ENCODE measurements around the gene SPAG16.
"Not testable (repeated sequence)": the region's sequence is repeated elsewhere in the genome, so short reads cannot be mapped to it uniquely, and the experiment has no call there.

The SPAG16 gene

DNA sequence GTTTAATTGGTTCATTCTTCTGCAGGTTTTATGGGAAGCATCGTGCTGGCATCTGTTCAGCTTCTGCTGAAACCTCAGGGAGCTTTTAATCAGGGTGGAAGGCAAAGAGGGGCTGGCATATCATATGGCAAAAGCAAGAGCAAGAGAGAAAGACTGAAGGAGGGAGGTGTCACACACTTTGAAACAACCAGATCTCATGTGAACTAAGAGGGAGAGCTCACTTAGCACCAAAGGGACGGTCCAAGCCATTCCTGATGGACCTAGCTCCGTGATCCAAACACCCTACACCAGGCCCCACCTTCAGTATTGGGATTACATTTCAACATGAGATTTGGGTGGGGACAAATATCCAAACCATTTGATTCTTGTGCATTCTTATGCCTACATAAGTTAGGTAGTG, 563.1 kb downstream of the SPAG16 start:
- DNase-seq: no peak

DNA sequence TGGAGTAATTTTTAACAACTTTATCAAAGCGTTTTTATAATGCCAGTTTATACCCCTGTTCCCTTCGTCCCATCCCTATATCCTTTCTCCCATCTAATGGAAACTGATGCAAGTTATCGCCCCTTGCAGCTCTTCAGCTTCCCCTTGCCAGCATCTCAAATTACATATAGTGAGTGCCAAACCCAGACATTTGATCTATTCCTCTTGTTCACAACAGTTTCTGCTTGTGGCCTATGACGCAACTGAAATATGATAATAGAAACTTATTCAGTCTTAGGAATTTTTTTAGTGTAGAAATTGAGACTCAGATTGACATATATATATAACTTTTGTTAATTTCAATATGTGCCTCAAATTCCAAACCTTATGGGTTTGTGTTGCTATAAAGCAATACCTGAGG, 564.4 kb downstream of the SPAG16 start:
- no peak for DNase-seq

DNA sequence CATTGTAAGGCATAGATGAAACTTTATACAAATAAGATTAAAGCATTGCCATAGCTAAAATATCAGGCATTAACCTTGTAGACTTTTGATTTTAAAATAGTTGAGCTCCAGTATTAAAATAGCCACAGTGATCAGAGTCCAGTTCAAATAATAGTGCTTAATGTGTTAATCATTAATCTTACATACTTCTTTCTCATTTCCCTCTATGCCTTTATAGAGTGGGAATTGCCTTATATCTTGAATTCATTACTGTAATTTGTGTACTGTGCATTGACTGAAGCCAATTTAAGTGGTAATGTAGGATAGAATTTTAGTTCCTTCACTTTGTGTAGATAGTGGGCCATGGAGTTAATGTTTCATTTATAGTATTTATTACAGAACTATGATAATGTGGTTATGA, 577.4 kb downstream of the SPAG16 start:
- DNase-seq: no peak

DNA sequence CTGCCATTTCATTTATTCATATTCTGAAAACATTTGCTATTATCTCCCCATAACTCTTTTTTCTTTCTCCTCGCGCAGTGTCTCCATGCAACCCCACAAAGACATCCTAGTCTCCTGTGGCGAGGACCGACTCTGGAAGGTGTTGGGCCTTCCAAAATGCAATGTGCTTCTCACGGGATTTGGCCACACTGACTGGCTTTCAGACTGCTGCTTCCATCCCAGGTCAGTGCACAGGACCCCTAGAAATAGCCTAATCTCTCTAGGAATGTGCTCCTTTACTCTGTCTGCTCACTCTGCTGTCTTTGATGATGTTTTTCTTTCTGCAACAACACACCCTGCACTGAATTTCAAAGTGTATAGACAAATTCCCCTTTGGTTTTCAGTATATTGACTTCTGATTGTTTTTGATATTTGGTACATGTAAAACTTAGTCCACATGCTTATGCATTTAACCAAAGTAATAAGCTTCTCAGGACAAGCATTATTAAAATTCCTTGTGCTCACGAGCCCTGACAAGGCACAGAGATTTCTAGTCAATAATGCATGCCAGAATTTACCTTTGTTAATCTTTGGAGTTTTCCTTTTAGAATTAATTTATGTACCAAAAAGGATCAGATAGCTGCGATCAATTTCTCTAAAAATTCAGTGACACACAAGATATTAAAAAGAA, 578.3 kb downstream of the SPAG16 start:
- DNase-seq: no peak

DNA sequence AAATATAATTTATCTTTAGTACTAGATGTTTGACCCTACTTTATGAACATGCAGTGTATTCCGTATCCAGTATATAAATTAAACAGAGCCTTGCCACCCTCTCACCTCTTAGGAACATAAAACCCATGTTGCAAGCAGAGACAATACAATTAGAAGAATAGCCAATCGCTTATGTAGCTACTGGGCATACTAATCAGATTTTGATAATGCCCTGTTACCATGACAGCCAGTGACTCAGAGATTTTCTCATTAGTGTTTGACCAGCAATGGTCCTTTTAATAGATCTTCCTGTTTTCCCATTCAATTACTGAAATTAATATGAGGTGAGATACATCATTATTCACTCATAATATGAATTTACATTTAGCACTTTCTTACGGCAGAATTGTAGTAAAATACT, 579.3 kb downstream of the SPAG16 start:
- no peak for DNase-seq

DNA sequence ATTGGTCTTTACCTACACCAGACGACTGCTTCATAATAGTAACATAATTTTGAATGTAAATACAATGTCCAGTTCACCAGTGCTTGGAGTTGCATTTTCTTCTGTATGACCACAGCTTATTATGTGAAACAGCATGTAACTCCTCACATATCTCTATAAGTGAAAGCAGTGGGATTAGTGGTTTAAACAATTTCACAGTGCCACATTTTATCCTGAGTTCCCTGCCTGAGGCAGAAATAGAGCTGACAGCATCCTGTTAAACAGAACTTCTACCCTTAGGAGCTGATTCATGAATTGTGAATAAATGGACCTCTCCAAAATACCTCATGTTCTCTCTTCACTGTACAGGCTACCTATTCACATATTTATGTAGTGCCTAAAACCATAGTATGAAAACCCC, 584.3 kb downstream of the SPAG16 start:
- no peak for DNase-seq

DNA sequence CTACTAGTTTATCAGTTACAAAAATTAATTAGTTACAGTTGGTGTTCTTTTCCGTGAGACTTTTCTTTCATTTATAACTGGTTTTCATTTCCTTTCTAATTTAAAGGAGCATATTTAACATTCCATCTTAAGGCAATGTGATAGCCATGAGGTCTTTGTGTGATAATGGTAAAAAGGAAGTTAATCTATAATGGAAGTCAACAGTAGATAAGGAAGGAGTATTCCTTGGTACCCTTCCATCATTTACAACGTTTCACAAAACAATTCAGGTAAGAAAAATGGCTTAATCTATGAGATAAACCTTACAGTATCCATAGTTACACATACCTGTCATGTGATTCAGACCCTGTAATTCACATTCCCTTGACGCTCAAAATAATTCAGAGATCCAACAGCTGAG, 601.2 kb downstream of the SPAG16 start:
- no peak for DNase-seq

DNA sequence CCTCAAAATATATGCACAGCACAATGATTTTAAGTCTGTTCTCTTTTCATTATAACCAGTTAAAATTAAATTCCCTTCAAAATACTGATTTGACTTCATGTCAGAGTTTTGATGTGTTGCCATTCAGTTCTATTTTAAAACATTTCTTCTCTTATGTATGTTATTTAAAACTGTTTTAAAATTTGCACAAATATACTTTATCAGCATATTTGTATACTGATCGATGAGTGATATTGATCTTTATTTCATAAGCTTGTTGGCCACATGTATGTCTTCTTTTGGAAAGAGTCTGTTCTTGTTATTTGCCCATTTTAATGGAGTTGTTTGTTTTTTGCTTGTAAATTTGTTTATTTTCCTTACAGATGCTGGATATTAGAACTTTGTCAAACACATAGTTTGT, 630.2 kb downstream of the SPAG16 start:
- DNase-seq: no peak

DNA sequence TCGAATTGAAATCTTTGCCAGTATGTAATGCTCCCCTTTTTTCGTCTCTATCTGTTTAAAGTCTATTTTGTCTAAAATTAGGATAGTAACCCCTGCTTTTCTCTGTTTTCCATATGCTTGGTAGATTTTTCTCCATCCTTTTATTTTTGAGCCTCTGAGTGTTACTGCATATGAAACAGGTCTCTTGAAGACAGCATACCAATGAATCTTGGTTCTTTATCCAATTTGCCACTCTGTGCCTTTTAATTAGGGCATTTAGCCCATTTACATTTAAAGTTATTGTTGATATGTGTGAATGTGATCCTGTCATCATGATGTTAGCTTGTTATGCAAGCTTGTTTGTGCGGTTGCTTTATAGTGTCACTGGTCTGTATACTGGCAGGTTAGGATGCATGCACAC, 635.8 kb downstream of the SPAG16 start:
- no peak for DNase-seq

DNA sequence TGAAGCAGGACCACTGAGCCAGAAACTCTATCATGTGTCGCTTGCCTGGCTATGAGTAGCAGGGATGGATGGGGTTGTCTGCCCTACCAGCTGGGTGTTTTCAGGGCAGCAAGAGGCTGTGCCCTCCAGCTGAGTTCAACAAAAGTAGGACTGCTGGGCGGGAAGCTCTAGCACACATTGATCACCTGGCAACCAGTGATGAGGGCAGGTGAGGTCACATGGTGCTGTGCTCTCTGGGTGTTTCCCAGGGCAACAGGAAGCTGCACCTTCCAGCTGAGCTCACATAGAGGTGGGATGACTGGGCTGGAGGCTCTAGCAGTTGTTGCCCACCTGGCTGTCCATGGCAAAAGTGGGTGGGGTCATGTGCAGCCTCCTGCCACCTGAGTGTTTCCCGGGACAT, 639.3 kb downstream of the SPAG16 start:
- DNase-seq: no peak

DNA sequence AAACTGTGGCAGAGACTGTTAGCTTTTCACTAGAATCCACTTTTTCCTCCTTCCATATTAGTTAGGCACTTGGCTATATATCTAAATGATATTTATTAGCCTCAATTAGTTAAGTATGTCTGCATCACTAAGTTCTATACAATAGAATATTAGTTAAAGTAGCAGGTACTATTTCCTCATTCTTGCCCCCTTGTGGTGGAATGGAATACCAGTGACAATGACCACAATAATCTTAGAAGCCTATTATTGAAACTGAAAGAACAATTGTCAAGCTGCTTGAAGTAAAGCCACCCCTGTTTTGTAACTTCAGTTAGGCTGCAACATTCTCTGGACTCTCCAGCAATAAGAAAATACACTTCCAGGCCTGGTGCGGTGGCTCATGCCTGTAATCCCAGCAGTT, 650.3 kb downstream of the SPAG16 start:
- DNase-seq: peak; percentile 7

DNA sequence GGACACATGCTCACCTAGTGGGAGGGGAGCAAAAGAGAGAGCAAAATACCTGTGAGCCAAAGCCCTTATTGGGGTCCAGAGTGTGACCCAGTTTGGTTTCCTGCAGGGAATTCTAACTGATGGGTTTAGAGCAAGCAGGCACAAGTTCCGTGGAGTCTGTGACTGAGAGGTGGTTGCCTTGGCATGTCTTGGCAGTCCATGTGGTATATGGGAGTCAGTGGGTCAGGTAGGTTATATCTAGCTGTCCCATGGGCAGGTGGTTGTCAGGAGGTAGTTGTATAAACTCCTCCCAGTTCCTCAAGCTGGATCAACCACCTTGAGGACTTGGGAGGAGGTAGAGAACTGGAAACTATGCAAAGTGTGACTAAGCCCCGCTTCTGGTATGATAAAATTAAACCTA, 673.8 kb downstream of the SPAG16 start:
- DNase-seq: no peak

DNA sequence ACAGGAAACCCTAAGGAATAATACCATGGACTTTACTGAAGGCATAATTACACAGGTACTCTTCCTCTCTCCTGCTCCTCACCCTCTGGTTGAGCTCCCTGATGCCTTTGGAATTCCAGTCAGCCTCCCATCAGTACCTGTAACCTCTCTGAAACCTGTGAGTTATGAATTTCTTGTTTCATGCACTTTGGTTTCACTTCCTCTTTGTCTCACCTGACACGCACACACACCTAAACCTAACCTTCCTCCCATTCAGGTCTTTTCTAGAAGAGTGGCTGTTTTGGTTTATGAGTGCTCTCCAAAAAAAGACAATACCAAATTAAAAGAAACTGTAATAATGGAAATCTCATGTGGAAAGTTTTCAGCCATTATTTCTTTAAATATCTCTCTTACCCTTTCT, 675.3 kb downstream of the SPAG16 start:
- no peak for DNase-seq

DNA sequence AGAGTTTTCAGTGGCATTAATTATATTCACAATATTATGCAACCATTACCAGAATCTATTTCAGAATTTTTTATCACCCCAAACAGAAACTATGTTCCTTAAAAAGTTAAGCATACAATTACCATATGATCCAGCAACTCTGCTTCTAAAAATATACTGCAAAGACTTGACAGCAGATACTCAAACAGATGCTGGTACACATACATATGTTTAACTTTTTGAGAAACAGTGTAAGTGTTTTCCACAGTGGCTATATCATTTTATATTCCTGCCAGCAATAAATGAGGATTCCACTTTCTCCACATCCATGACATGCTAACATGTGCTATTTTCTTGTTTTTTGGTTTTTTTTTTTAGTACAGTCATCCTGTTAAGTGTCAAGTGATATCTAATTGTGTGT, 687.3 kb downstream of the SPAG16 start:
- no peak for DNase-seq

DNA sequence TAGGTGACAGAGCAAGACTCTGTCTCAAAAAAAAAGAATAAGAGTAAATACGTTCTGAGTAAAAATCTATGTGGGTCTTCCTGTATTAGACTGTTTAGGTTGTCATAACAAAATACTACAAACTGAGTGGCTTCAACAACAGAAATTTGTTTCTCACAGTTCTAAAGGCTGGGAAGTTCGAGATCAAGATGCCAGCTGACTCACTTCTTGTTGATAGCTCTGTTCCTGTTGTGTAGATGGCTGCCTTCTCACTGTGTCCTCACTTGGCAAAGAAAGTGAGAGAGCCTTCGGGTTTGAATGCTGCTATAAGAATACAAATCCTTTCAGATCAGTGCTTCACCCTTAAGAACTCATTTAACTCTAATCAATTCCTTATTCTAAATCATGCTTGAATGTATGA, 696.6 kb downstream of the SPAG16 start:
- no peak for DNase-seq

DNA sequence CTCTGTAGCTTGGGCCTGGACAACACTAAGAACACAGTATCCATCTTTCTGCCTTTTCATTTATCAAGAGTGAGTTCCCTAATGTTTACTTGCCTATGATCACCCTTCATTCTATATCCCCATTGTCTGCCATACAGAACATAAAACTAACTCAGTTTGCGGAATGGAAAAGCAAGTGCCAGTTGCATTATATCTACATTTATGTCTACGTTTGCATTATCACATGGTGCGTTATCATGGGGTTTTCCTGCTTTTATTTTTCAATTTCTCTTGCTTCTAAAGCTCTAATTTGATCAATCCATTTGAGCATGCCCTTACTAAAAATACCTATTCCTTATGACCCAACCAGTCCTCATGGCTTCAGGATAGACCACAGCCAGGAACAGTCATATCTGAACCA, 704.9 kb downstream of the SPAG16 start:
- DNase-seq: no peak

DNA sequence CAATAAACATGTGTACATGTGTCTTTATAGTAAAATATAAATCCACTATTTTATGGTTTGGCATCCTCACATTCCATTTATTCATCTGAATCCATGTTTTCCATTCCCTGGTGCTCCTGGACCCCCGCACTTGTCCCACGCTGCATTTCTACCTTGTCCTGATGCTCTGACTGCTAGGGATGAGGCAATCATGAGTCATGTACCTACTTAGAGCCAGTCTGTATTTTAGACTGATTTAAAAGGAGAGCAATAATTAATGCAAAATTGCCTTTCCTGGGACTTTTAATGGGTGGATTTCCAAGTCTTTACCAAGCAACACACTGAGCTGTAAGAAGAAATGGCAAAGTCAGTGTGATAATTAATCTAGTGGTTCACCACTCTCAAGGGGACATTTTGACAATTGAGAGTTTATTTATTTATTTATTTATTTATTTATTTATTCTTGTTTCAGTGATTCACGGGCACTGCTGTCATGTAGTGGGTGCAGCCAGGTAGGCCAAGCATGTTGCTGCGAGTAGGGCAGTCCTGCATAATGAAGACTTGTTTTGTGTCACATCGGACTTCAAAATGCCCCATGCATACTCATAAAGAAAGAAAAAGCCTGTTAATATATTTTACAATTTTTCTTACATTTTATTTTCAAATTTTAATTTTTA, 707.3 kb downstream of the SPAG16 start:
- DNase-seq: no peak

DNA sequence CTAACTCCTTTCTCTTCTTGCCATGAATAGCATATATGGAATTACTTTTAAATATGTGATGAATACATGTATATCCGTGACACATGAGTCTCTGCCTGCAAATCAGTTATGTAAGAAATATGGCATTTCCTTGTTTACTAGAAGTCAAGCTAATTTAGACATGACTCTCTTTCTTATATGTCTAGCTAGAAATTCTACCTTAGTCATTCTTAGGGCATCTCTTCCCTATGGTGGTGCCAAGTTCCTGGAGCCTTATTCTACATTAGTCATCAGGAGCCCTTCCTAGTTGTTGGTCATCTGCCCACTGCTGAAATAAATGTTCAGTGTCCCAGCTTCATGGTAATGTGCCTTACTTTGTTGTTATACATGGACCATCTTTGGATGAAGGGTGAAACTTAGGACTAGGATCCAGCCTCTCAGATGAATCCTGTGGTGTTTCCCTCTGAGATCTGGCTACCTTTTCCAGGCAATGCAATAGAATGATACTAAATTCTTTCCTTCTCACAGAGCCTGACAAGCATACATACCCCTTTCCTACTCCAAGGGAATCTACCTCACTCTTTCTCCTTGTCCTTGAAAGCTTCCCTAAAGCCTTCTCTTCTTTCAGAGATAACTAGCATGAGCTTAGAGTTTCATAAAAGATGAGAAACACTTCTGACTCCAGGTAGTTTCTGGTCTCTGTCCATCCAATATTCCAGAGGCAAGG, 711.3 kb downstream of the SPAG16 start:
- DNase-seq: no peak

DNA sequence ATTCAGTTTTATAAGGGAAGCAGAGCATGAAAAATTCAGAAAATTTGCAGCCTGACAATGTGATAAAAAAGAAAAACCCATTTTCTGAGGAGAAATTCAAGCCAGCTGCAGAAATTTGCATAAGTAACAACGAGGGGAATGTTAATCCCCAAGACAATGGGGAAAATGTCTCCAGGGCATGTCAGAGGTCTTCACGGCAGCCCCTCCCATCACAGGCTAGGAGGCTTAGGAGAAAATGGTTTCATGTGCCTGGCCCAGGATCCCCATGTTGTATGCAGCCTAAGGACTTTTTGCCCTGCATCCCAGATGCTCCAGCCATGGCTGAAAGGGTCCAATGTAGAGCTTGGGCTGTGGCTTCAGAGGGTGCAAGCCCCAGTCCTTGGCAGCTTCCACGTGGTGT, 714.7 kb downstream of the SPAG16 start:
- not testable (repeated sequence) for DNase-seq

DNA sequence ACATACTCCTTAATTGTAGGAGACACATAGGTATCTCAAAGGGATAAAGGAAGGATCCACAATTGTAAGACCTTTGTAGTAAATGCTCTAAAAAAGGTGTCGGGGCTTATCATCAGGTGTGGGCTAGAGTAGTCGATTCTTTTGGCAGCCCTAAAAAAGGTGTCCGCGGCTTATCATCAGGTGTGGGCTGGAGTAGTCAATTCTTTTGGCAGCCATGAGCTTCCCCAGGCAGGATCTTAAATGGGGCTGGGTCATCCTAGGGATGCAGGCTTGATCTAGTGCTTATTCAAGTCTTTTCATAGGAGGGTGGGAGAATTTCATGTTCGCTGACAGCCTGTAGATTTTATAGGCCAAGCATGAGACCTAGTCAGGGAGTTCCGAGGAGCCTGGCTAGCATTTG, 720.2 kb downstream of the SPAG16 start:
- DNase-seq: no peak

DNA sequence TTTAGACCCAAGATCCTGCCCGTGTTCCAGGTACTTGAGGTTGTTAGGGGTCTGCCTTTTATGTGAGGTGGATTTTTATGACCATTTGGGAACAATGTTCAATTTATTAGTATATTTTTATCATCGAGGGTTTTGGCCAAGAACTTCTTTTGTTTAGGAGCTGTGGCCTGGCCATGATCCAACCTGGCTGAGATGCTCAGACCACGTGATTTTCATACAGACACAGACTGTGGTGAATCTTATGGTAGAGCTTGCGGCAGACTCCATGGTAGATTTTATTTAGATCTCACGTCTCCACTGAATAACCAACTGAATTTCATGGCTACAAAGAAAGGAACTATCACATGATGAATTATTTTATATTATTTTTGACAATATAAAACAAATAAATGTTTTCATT, 721.1 kb downstream of the SPAG16 start:
- DNase-seq: no peak

DNA sequence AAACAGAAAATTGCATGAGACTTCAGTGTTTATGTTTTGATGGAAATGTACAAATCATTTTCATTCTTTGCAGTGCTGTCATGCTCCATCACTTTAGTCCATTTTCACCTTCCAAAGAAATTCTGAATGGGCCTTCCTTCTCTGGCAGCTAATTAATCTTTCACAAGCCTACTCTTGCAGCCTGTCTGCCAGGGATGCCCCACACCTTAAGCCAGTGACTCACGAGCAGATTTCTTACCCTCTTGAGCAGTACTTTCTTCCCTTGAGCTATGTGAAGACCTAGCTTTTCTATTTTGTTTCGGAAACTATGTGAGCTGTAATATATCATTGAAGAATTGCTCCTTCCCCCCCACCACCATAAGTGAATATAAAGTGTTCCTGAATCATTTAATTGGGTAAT, 722.3 kb downstream of the SPAG16 start:
- no peak for DNase-seq

DNA sequence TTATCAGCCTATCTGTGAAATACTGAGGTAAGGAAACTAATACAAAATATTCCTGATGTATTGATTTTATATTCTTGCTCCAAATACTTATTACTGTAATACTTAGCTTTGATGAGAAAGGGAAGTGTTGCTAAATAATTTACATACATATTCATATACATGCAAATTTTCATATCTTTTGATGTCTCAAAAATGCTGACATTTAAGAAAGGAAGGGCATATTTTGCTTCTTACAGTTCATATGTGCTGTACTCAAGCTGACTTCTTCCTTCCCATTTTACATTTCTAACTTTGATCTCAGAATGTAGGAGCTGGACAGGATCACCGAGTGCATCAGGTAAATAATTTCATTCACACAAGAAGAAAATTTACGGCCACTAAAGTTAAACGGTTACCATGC, 727.4 kb downstream of the SPAG16 start:
- DNase-seq: no peak

DNA sequence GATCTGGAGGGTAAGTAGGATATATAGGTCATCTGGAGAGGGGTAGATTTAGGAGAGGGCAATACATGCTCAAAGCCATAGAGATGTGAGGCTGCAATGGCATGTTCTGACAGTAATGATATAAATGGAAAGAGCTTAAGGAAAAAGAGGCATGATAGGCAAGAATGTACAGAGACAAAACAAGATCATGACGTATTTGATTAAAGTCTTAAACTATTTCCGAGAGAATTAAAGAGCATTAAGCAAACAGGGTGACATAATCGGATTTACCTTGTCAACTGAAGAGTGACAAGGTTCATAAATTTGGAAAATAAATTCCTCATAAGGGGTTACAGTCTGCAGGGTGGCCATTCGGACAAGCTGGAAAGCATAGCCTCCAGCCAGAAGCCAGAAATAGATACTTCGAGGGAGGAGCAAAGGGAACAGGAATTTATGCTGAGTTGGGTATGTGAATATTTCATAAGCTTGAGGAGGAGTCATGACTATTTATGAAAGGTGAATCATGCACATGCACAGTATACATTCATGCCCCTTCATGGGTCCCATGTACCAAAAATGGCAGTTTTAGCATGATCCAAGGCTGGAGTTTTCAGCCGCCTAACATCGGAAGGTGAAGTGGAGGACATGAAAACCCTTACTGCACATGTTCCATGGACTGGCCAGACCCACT, 730.4 kb downstream of the SPAG16 start:
- no peak for DNase-seq

All from CD4-positive, alpha-beta T cell treated with Interleukin-6 for 4 hours (primary cell).